B cell (primary cell): Measurements from ENCODE around the gene SEMA6D. TPM values are rescaled to one million over a fixed set of nuclear protein-coding genes. Genes with fewer than 3 reads are reported as not detected.

Source experiments
- ATAC-seq: fragments of 200-7000 bp; cut with Tn5 transposase; one replicate; pipeline ENCODE4 v1.10.0; 2021; ENCODE audit warnings: low read depth, mild to moderate bottlenecking, moderate number of reproducible peaks, moderate library complexity
- CTCF ChIA-PET: fragments of 350-600 bp; sonication (Branson Sonifier 250); formaldehyde crosslinking; loops from one replicate; lab custom pipeline; 2021; ENCODE audit warnings: antibody characterized with exemption, inconsistent platforms; lab: Charles Lee
- POLR2A ChIA-PET: fragments of 350-600 bp; sonication (Branson Sonifier 250); formaldehyde crosslinking; loops from one replicate; lab custom pipeline; 2021; ENCODE audit warnings: antibody characterized with exemption; lab: Charles Lee
- DNase-seq: peaks from one replicate; pipeline ENCODE4 v3.0.0; 2013
- H2AFZ ChIP-seq: 2 replicates; pipeline ENCODE4 v1.6.1; 2012; ENCODE audit warnings: mild to moderate bottlenecking, low read depth, low read length; ENCODE audit not compliant: insufficient read depth, poor library complexity, severe bottlenecking
- H3K27ac ChIP-seq, 2 donors: 1 replicate in 1 of 2; 2 replicates in 1 of 2; pipeline ENCODE4 v1.5.1; 2012 to 2013; ENCODE audit warnings: low read length in 2 of 2, mild to moderate bottlenecking in 2 of 2, moderate library complexity in 1 of 2
- H3K27me3 ChIP-seq, 4 experiments: fragments of 200-600 bp in 1 of 4; sonication (generic) in 1 of 4; replicated peaks in 1 of 4; 1 replicate in 2 of 4; 2 replicates in 2 of 4; pipeline versions ENCODE4 v1.6.1 to v1.7.0; 2013 to 2016; ENCODE audit warnings: low read length in 3 of 4, mild to moderate bottlenecking in 2 of 4, mixed read lengths in 1 of 4, moderate library complexity in 1 of 4; ENCODE audit not compliant: insufficient read depth in 4 of 4, control insufficient read depth in 3 of 4; ENCODE audit errors: control extremely low read depth in 1 of 4
- H3K36me3 ChIP-seq, 2 experiments: replicated peaks in 1 of 2; 1 replicate in 1 of 2; 2 replicates in 1 of 2; pipeline versions ENCODE4 v1.6.1 to v1.7.1; 2013; ENCODE audit warnings: low read length in 1 of 2; ENCODE audit not compliant: insufficient read depth in 2 of 2, control insufficient read depth in 1 of 2; ENCODE audit errors: control extremely low read depth in 1 of 2, extremely low read depth in 1 of 2
- H3K4me1 ChIP-seq, 2 donors: fragments of 200-600 bp in 1 of 2; sonication (generic) in 1 of 2; 1 replicate in 1 of 2; 2 replicates in 1 of 2; pipeline versions ENCODE4 v1.5.1 to v1.6.1; 2013 to 2017; ENCODE audit warnings: low read length in 2 of 2; ENCODE audit not compliant: control insufficient read depth in 2 of 2, insufficient read depth in 2 of 2
- H3K4me2 ChIP-seq: replicated peaks from 2 replicates; pipeline ENCODE3; 2012; ENCODE audit warnings: mild to moderate bottlenecking, low read depth, low read length; ENCODE audit not compliant: poor library complexity, severe bottlenecking
- H3K4me3 ChIP-seq, 5 experiments: fragments of 200-600 bp in 1 of 5; sonication (generic) in 1 of 5; 1 replicate in 3 of 5; 2 replicates in 2 of 5; pipeline versions ENCODE4 v1.5.1 to v1.7.0; 2011 to 2016; ENCODE audit warnings: low read length in 4 of 5, mild to moderate bottlenecking in 4 of 5, low read depth in 2 of 5, control low read depth in 1 of 5, moderate library complexity in 1 of 5; ENCODE audit not compliant: insufficient read depth in 1 of 5; ENCODE audit errors: control extremely low read depth in 1 of 5, extremely low read depth in 1 of 5
- H3K79me2 ChIP-seq: fragments of 200-600 bp; sonication (generic); one replicate; pipeline ENCODE4 v1.6.0; 2016; ENCODE audit warnings: low read length; ENCODE audit not compliant: control insufficient read depth, insufficient read depth
- H3K9ac ChIP-seq: fragments of 200-600 bp; sonication (generic); 2 replicates; pipeline ENCODE4 v1.6.1; 2017; ENCODE audit warnings: mild to moderate bottlenecking, low read length, moderate library complexity
- H3K9me3 ChIP-seq, 3 donors: one replicate each; pipeline versions ENCODE4 v1.6.1 to v1.7.1; 2013; ENCODE audit warnings: low read length in 2 of 3; ENCODE audit not compliant: control insufficient read depth in 2 of 3, insufficient read depth in 1 of 3; ENCODE audit errors: control extremely low read depth in 1 of 3
- H4K20me1 ChIP-seq: 2 replicates; pipeline ENCODE4 v1.6.0; 2012; ENCODE audit warnings: mild to moderate bottlenecking, low read length; ENCODE audit not compliant: insufficient read depth, control insufficient read depth, poor library complexity, severe bottlenecking
- H3K27ac Mint-ChIP-seq: one replicate; pipeline ENCODE4 v1.8.0; 2021; ENCODE audit warnings: mixed read lengths
- H3K27me3 Mint-ChIP-seq: one replicate; pipeline ENCODE4 v1.8.0; 2021; ENCODE audit warnings: mixed read lengths
- H3K4me1 Mint-ChIP-seq: one replicate; pipeline ENCODE4 v1.8.0; 2021; ENCODE audit warnings: mixed read lengths
- H3K4me3 Mint-ChIP-seq: one replicate; pipeline ENCODE4 v1.8.0; 2021; ENCODE audit warnings: mixed read lengths
- H3K9me3 Mint-ChIP-seq: one replicate; pipeline ENCODE4 v1.8.0; 2022; ENCODE audit warnings: mixed read lengths; ENCODE audit not compliant: insufficient read depth
- CTCF ChIP-seq: fragments of 200-600 bp; IDR thresholded peaks from one replicate; pipeline ENCODE4 v1.8.0; 2022; ENCODE audit warnings: antibody characterized with exemption, mild to moderate bottlenecking
- EZH2 ChIP-seq: IDR thresholded peaks from 2 replicates; pipeline ENCODE4 v1.6.1; 2012; ENCODE audit warnings: borderline replicate concordance, low read depth, mild to moderate bottlenecking, moderate library complexity, low read length; ENCODE audit not compliant: insufficient read depth, poor library complexity, severe bottlenecking
- WGBS: methylation state at CpG from one replicate; pipeline ENCODE4 v1.1.5; 2013; ENCODE audit warnings: missing lambda C conversion rate; ENCODE audit not compliant: insufficient coverage; 5-methylcytosine and 5-hydroxymethylcytosine counted together
- intact Hi-C: fragments of 100-400 bp; cut with micrococcal nuclease; formaldehyde crosslinking; loops from one replicate; pipeline ENCODE4 v1.10.0; 2022
- polyA plus RNA-seq: library from polyadenylated mRNA; depleted of rRNA; stranded (reverse); fragments of >200 nt; gene quantifications from 2 replicates; pipeline ENCODE4 v1.2.3, GENCODE V29; 2012
- total RNA-seq, 2 donors: library from RNA; stranded (reverse); fragments of 120-200 nt in 1 of 2; gene quantifications; 1 replicate in 1 of 2; 2 replicates in 1 of 2; pipeline versions ENCODE4 v1.2.3 to v1.2.4, GENCODE V29; 2013 to 2022

Gene SEMA6D
- total and polyA plus RNA-seq, 2 donors (not counting 1 experiment from before 2014, with no cell fraction given), result not detected

- no peak overlapping the region for H3K27ac ChIP-seq
- Mint-ChIP-seq H3K4me3 (no peak overlapping the region), H3K4me1 (no peaks in the 10 kb centered on the region), H3K27me3 (no peaks in the 10 kb centered on the region), H3K27ac (no peak overlapping the region), H3K9me3 (no peaks in the 10 kb centered on the region)
- H3K9me3 ChIP-seq, result no peaks in the 10 kb centered on the region
- TF ChIP-seq CTCF (no peak), EZH2 (no peak)
- WGBS, result 100% methylated on average over 1 of the region's 4 CpGs
- ATAC-seq (no peak), DNase-seq (no peak)
- H3K27me3 ChIP-seq, result peaks cover 0 to 2% (median 0%) of the 10 kb centered on the region in 4 experiments
- H2AFZ ChIP-seq, result no peak overlapping the region
- no peaks in the 10 kb centered on the region for H3K79me2 ChIP-seq
- H4K20me1 ChIP-seq, result no peaks in the 10 kb centered on the region
- ChIA-PET CTCF (interaction anchor here (0.9 kb wide), 1 partner anchor 236 kb away, joined by 3 read pairs; no protein-coding TSS in a partner anchor), POLR2A (no interaction called here)
- no peak overlapping the region for H3K9ac ChIP-seq
- H3K4me3 ChIP-seq, result no peak overlapping the region
- no peak overlapping the region for H3K4me2 ChIP-seq
- intact Hi-C loops, result no loop called here
- no peaks in the 10 kb centered on the region for H3K36me3 ChIP-seq
- no peaks in the 10 kb centered on the region for H3K4me1 ChIP-seq
Measured at GRCh38 chr15:47688573-47689086, 28.7 kb upstream of the SEMA6D start.

GRCh38 chr15:47689660-47690059 lies 27.6 kb upstream of the SEMA6D start:
- 100% methylated on average over 2 of the region's 4 CpGs for WGBS
- Histone ChIP-seq H3K9me3 (no peaks in the 10 kb centered on the region), H3K4me3 (no peak overlapping the region), H3K9ac (no peak overlapping the region), H3K4me1 (no peaks in the 10 kb centered on the region), H3K79me2 (no peaks in the 10 kb centered on the region), H4K20me1 (no peaks in the 10 kb centered on the region), H3K4me2 (no peak overlapping the region), H3K36me3 (no peaks in the 10 kb centered on the region), H3K27ac (no peak overlapping the region), H2AFZ (no peak overlapping the region), H3K27me3 (peaks cover 0 to 2% (median 0%) of the 10 kb centered on the region in 4 experiments)
- ChIA-PET POLR2A (no interaction called here), CTCF (no interaction called here)
- no peak for TF ChIP-seq EZH2
- no peak for TF ChIP-seq CTCF
- intact Hi-C loops, result no loop called here
- DNase-seq (no peak), ATAC-seq (no peak)
- no peaks in the 10 kb centered on the region for H3K9me3 Mint-ChIP-seq
- no peaks in the 10 kb centered on the region for H3K27me3 Mint-ChIP-seq
- H3K4me3 Mint-ChIP-seq, result no peak overlapping the region
- no peak overlapping the region for H3K27ac Mint-ChIP-seq
- no peaks in the 10 kb centered on the region for H3K4me1 Mint-ChIP-seq
